Spleen (tissue), 7 donors: ENCODE measurements around the gene RASSF1.

ENCODE experiments used
- CTCF ChIP-seq, 11 experiments: fragments of 200-600 bp in 7 of 11; fragments of 450-650 bp in 4 of 11; sonication (generic) in 4 of 11; IDR thresholded peaks in 8 of 11; conservative IDR thresholded peaks in 3 of 11; 1 replicate in 7 of 11; 2 replicates in 4 of 11; pipeline versions ENCODE4 v1.4.0 to v1.8.0; 2016 to 2021; ENCODE audit warnings: antibody characterized with exemption in 11 of 11, inconsistent platforms in 4 of 11, mild to moderate bottlenecking in 1 of 11
- POLR2A ChIP-seq, 3 donors: fragments of 450-650 bp; IDR thresholded peaks; one replicate each; pipeline ENCODE4 v1.5.1; 2017; ENCODE audit warnings: antibody characterized with exemption in 3 of 3, mild to moderate bottlenecking in 1 of 3
- POLR2AphosphoS5 ChIP-seq, 3 donors: sonication (generic); formaldehyde crosslinking; IDR thresholded peaks; one replicate each; pipeline ENCODE4 v1.5.1; 2017; ENCODE audit warnings: antibody characterized with exemption in 3 of 3
- donor health status: DM: no; HTN: no; CAD: no; lungs with moderate emphysema.
- donor health status: DM: no; HTN: no; CAD: no.
- donor health status: DM: no; HTN: no; CAD: no.

- no peak for TF ChIP-seq POLR2A (IDR thresholded peaks at IDR 0.05)
- no peak for TF ChIP-seq CTCF (IDR thresholded peaks at IDR 0.05 in 8 of 11, conservative IDR thresholded peaks at IDR 0.05 in 3 of 11)
- TF ChIP-seq POLR2AphosphoS5 (IDR thresholded peaks at IDR 0.05) = peak in 1 of 3 donors; percentile 35
Measured at GRCh38 chr3:50354850-50355249, 14.2 kb upstream of the RASSF1 start.
